Stomach smooth muscle (tissue), 2 donors: ENCODE data around the gene RFX2.

Source experiments
- H3K27ac ChIP-seq: one replicate; pipeline ENCODE4 v1.7.0; 2013; ENCODE audit warnings: mild to moderate bottlenecking, low read length, inconsistent platforms
- H3K27me3 ChIP-seq, 2 donors: one replicate each; pipeline ENCODE4 v1.7.0; 2013; ENCODE audit warnings: low read length in 2 of 2; ENCODE audit not compliant: insufficient read depth in 2 of 2, control insufficient read depth in 1 of 2
- H3K36me3 ChIP-seq, 2 donors: one replicate each; pipeline ENCODE4 v1.7.0; 2013; ENCODE audit warnings: low read length in 2 of 2; ENCODE audit not compliant: control insufficient read depth in 2 of 2, insufficient read depth in 2 of 2
- H3K4me1 ChIP-seq: one replicate; pipeline ENCODE4 v1.7.0; 2013; ENCODE audit warnings: low read length; ENCODE audit not compliant: control insufficient read depth, insufficient read depth
- H3K4me3 ChIP-seq, 2 donors: one replicate each; pipeline ENCODE4 v1.7.0; 2013; ENCODE audit warnings: low read length in 2 of 2
- H3K9ac ChIP-seq, 2 donors: one replicate each; pipeline ENCODE4 v1.7.0; 2013; ENCODE audit warnings: low read length in 2 of 2, mild to moderate bottlenecking in 1 of 2
- H3K9me3 ChIP-seq, 2 donors: one replicate each; pipeline ENCODE4 v1.7.0; 2013; ENCODE audit warnings: low read length in 2 of 2; ENCODE audit not compliant: control insufficient read depth in 2 of 2
- donor health status: healthy.
- donor health status: Pancreatic carcinoma.

RFX2 gene

DNA sequence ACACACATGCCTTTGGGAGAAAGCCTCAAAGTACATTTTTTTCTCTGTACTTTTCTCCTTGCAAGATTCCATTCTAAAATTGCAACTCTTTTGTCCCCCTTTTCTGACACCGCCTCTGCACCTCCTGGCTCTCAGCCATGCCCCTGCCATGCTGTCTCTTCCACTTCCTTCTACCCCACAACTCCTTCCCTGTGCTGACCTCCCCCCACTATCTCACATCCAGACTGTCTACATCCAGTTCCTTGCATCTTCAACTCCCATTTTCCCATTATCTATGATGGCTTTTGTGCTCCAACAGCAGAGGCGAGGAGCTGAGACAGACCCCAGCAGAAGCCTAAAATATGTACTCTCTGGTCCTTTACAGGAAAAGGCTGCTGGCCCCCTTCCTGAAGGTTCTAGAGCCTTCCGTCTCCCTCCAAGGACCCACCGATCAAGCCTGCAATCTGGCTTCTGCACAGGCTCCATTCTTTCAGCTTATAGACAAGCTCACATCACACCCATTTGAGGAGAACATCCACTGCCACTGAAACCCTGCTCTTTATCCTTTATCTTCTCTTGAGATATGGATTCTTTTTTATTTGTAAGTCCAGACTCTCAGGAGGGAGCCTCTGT is 50.2 kb downstream of the RFX2 start:
- peak overlapping the region; percentile 36 to 68 for H3K9ac ChIP-seq
- H3K9me3 ChIP-seq: no peaks in the 10 kb centered on the region
- no peaks in the 10 kb centered on the region for H3K27me3 ChIP-seq
- peak overlapping the region; percentile 100 for H3K27ac ChIP-seq
- H3K4me3 ChIP-seq: peak overlapping the region in 1 of 2 donors; percentile 5
- no peaks in the 10 kb centered on the region for H3K36me3 ChIP-seq
- peaks cover 88% of the 10 kb centered on the region for H3K4me1 ChIP-seq

DNA sequence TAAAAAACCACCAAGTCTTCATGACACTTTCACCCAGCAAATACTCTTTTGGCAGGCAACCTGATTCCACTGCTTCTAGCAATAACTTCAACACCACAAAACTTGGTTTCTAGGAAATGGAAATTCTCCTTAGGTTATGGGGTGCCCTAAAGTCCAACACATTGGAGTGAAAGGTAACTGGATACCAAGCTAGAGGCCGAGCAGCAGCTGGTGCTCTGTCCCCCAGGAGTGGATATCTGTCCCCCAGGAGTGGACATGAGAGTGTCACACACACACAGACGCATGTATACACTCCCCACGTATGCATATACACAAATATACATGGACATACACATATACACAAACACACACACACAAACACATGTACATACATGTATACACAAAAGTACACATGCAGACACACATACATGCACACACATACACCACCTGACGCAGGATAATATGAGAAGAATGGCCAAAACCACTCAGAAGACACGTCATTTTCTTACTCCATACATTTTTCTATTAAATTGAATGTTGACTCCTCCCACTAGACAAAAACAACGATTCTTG is 50.8 kb downstream of the RFX2 start:
- Histone ChIP-seq H3K9me3 (no peaks in the 10 kb centered on the region), H3K4me1 (peaks cover 86% of the 10 kb centered on the region), H3K9ac (peak overlapping the region in 1 of 2 donors; percentile 29), H3K36me3 (no peaks in the 10 kb centered on the region), H3K27ac (peak overlapping the region; percentile 100), H3K4me3 (peak overlapping the region in 1 of 2 donors; percentile 15), H3K27me3 (no peaks in the 10 kb centered on the region)

DNA sequence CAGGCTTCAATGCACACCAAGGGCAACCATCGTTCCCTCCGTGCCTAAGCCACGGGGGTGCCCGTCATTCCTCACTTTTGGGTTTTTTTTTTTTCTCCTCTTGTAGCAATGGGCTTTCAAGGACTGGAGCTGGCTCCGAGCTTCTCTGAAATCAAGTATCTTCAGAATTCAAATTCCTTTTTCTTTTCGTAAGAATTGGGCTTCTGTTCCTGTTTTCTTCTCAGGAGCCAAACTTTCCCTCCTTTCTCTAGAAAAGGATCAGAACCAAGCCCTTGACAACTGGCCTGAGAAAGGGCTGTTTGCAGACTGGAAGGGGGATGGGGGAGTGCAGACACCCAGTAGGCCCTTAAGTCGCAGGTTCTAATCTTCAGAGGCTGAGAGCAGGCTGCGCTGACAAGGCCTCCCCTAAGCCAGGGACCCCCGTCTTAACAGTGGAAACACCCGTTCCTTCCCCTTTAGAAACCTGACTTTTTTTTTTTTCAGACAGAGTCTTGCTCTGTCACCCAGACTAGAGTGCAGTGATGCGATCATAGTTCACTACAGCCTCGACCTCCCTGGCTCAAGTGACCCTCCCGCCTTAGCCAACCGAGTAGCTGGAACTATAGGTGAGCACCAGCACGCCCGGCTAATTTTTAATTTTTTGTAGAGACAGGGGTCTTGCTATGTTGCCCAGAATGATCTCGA is 51.6 kb downstream of the RFX2 start:
- Histone ChIP-seq H3K27me3 (no peaks in the 10 kb centered on the region), H3K9me3 (no peaks in the 10 kb centered on the region), H3K9ac (peak overlapping the region; percentile 58 to 85), H3K4me1 (peaks cover 77% of the 10 kb centered on the region), H3K4me3 (peak overlapping the region in 1 of 2 donors; percentile 44), H3K27ac (peak overlapping the region; percentile 100), H3K36me3 (no peaks in the 10 kb centered on the region)

DNA sequence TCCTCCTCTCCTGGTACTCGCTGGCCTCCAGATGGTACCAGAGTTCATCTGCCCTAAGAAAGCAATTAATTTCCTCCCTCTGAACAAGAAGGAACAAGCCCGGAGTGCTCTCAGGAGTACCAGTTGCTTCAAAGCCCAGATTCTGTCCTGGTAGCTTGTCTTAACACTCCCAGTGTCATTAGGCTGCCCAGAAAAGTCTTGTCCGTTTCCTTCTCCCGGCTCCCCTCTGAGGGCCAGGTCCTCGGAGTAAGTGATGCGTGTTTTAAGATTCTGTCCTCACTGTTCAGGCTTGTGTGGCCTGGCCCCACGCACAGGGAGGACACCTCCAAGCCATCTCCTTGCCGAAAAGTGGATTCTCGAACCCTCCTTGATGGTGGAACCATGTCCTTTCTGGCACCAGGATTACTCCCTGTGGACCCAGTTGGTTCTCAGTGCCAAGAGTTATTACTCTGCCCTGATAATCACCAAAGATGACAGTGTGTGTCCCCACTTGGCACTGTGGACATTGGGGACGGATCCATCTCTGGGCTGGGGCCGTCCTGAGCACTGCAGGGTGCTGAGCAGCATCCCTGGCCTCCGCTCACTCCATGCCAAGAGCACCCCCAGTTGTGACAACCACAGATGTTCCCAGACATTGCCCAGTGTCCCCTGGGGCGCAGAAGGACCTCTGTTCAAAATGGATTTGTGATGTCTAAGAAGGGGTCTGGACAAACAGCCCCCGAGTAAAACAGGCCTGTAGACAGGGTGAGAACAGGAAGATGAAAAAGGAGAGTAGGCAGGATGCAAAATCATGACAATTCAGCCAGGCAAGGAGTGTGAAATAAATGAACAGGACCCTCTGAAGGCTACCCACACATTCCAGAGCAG is 52.4 kb downstream of the RFX2 start:
- H3K9me3 ChIP-seq: no peaks in the 10 kb centered on the region
- peak overlapping the region; percentile 58 to 85 for H3K9ac ChIP-seq
- no peaks in the 10 kb centered on the region for H3K36me3 ChIP-seq
- peak overlapping the region; percentile 27 to 66 for H3K4me3 ChIP-seq
- no peaks in the 10 kb centered on the region for H3K27me3 ChIP-seq
- H3K4me1 ChIP-seq: peaks cover 70% of the 10 kb centered on the region
- peak overlapping the region; percentile 100 for H3K27ac ChIP-seq

DNA sequence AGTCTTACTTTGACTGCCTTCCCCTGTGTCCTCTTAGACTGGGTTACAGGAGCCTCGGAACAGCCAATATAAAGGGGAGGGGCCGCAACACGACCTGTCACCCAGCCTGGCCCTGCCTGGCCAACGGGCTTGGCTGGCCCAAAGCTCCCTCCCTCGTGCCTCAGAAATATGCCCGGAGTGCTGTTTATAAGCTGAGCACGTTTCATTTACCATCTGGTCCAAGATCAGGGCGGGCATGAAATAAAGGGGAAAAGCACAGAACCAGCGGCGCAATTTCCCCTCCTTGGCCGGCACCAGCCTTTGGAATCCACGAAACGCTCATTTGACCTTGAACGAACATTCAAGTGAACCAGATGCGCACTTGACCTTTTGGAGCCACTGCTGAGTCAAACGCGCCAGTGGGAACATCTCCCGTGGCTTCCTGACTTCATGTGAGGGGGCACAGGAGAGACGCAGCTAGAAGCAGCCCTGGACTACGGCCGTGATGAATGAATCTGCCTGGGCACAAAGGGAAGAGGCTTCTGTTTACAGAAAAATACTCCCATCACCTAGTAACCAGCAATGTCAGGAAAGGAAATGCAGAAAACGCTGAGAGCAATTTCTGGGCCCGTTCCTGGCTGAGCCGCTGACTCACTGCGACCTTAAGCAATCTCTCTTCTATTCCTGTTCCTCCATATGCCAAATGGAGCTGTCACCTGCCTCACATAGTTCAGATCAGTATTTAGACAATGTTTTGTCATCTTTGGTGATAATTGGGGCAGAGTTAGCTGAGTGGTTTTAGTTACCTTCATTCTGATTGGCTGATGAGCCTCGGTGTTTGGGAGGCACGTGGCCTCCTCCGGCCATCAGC is 53.3 kb downstream of the RFX2 start:
- no peaks in the 10 kb centered on the region for H3K36me3 ChIP-seq
- H3K4me3 ChIP-seq: peak overlapping the region; percentile 43 to 66
- peak overlapping the region; percentile 72 to 85 for H3K9ac ChIP-seq
- H3K27me3 ChIP-seq: no peaks in the 10 kb centered on the region
- peak overlapping the region; percentile 100 for H3K27ac ChIP-seq
- no peaks in the 10 kb centered on the region for H3K9me3 ChIP-seq
- H3K4me1 ChIP-seq: peaks cover 61% of the 10 kb centered on the region

DNA sequence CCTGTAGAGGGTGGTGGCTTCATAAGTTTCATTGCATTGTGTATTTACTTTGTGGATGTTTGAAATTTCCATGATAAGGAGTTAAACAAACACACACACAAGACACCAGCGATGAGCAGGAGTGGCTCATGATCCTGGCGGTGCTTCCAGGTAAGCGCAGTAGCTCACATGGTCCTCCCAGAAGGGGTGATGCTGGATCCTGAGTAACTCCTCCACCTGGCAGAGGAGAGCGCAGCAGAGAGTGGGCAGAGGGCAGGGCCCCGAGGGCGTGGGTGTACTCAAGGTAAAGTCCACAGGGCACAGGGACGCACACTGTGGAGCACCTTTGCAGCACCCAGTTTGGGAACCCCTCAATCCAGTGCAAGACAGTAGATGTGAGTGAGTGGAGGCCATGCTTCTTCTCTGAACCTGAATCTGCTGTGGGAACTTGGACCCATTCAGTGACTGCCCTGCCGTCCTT is 54.0 kb downstream of the RFX2 start:
- Histone ChIP-seq H3K4me1 (peaks cover 54% of the 10 kb centered on the region), H3K9ac (peak overlapping the region; percentile 72 to 85)

DNA sequence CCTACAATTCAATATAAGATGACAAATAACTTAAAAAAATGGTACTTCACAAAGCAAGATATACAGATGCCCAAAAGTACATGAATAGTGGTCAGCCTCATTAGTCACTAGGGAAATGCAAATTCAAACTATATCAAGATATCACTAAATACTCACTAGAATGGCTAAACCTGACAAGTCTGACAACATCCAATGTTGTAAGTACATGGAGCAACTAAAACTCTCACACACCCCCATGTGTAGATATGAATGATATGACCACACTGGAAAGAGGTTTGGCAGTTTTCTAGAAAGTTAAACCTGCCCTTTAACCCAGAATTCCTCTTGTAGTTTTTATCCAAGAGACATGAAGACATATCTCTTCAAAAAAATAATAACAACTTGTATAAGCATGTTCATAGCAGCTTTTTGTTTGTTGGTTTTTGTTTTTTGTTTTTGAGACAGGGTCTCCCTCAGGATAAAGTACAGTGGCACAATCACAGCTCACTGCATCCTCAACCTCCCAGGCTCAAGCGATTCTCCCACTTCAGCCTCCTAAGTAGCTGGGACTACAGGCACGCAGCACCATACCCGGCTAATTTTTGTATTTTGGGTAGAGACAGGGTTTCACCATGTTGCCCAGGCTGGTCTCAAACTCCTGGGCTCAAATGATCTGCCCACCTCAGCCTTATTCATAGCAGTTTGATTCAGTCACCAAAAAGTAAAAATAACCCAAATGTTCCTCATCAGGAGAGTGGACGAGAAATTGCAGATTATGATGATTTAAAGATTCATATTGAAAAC is 55.1 kb downstream of the RFX2 start:
- H3K9ac ChIP-seq: no peak overlapping the region
- H3K4me3 ChIP-seq: no peak overlapping the region
- peaks cover 43% of the 10 kb centered on the region for H3K4me1 ChIP-seq
- H3K9me3 ChIP-seq: no peaks in the 10 kb centered on the region
- H3K27me3 ChIP-seq: no peaks in the 10 kb centered on the region
- H3K27ac ChIP-seq: peak overlapping the region; percentile 100
- no peaks in the 10 kb centered on the region for H3K36me3 ChIP-seq

More for the DNA sequence above, 54.0 kb downstream of the RFX2 start:
- Histone ChIP-seq H3K27ac (peak overlapping the region; percentile 100), H3K4me3 (peak overlapping the region; percentile 43 to 66), H3K9me3 (no peaks in the 10 kb centered on the region), H3K27me3 (no peaks in the 10 kb centered on the region), H3K36me3 (no peaks in the 10 kb centered on the region)

DNA sequence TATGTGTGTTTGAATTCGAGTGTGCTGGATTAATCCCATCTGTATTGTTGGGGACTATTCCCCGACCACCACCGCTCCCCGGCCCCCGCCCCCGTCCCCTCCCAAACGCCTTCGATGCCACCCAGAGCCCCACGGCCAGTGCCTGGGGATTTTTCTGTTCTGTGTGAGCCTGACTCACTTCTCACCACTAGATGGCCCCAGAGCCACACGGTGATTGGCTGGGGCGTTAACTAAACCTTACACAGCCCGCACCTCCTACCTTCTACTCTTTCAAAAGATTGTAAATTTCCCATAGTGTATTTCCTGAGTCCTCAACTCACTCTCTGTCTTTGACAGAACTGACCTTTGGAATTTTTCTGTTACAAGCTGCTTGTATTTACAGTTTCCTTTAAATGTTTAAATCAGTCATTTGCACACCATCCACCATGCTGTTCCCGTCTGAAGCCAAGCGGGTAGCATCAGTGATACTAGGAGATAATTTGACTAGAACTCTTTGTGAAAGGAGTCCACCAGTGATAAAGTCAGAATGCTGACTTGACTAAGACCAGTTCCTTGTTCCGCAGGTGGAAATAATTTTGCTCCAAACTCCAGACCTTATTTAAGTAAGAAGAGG is 61.4 kb downstream of the RFX2 start:
- Histone ChIP-seq H3K27me3 (no peaks in the 10 kb centered on the region), H3K4me1 (peaks cover 25% of the 10 kb centered on the region), H3K27ac (peak overlapping the region; percentile 64), H3K4me3 (peak overlapping the region in 1 of 2 donors; percentile 22), H3K9ac (peak overlapping the region in 1 of 2 donors; percentile 42), H3K9me3 (no peaks in the 10 kb centered on the region), H3K36me3 (peaks cover 7 to 13% of the 10 kb centered on the region in 2 donors)

DNA sequence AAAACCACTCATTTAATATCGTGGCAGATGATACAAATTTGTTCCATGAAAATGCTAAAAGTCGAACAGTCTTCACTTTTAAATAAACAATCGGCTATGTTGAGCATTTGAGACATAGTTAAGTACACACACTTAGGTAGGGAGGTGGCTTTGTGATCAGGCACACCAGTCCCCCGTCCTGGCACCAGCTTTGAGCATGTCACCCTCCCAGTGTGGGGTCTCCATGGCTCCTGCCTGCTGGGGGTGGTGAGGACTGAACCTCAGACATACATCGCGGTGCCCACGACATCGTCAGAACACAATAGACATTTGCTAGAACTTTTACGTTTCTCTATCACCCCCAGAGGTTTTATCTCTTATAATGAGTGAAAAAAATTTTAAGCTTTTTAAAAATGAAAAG is 62.0 kb downstream of the RFX2 start:
- Histone ChIP-seq H3K9me3 (no peaks in the 10 kb centered on the region), H3K36me3 (peaks cover 12 to 18% of the 10 kb centered on the region in 2 donors), H3K27ac (peak overlapping the region; percentile 64), H3K27me3 (no peaks in the 10 kb centered on the region), H3K9ac (peak overlapping the region; percentile 55 to 63), H3K4me3 (peak overlapping the region; percentile 4 to 48), H3K4me1 (peaks cover 25% of the 10 kb centered on the region)
